Measurements from ENCODE around the gene RBM43.

Gene RBM43

GRCh38 chr2:151282401-151282800 is 20.7 kb upstream of the RBM43 start:
- no peak overlapping the region for H3K4me3 ChIP-seq (IDR thresholded peaks at IDR 0.05; ENCODE audit: insufficient read depth, low read depth, low read length)
- H2AFZ ChIP-seq (ENCODE audit: low read depth), result no peak overlapping the region
- H3K4me2 ChIP-seq, result no peak overlapping the region
- H3K79me2 ChIP-seq (ENCODE audit: insufficient read depth, low read depth), result no peaks in the 10 kb centered on the region
- TF ChIP-seq CTCF (conservative IDR thresholded peaks at IDR 0.05; ENCODE audit: low read depth, low read length), result no peak
- H3K36me3 ChIP-seq (ENCODE audit: insufficient read depth), result no peaks in the 10 kb centered on the region
- no peaks in the 10 kb centered on the region for H4K20me1 ChIP-seq (ENCODE audit: insufficient read depth)
- H3K4me1 ChIP-seq (ENCODE audit: low read depth, poor library complexity, severe bottlenecking), result no peaks in the 10 kb centered on the region
- no peaks in the 10 kb centered on the region for H3K27me3 ChIP-seq (ENCODE audit: insufficient read depth, low read depth)
- H3K9ac ChIP-seq, result no peak overlapping the region
- H3K27ac ChIP-seq, result no peak overlapping the region

- no peaks in the 10 kb centered on the region for H4K20me1 ChIP-seq (ENCODE audit: insufficient read depth)
- H3K4me3 ChIP-seq (IDR thresholded peaks at IDR 0.05; ENCODE audit: insufficient read depth, low read depth, low read length), result no peak overlapping the region
- no peak for TF ChIP-seq CTCF (conservative IDR thresholded peaks at IDR 0.05; ENCODE audit: low read depth, low read length)
- no peak overlapping the region for H3K27ac ChIP-seq
- H3K27me3 ChIP-seq (ENCODE audit: insufficient read depth, low read depth), result no peaks in the 10 kb centered on the region
- no peak overlapping the region for H3K4me2 ChIP-seq
- no peaks in the 10 kb centered on the region for H3K4me1 ChIP-seq (ENCODE audit: low read depth, poor library complexity, severe bottlenecking)
- H3K79me2 ChIP-seq (ENCODE audit: insufficient read depth, low read depth), result no peaks in the 10 kb centered on the region
- no peak overlapping the region for H3K9ac ChIP-seq
- H2AFZ ChIP-seq (ENCODE audit: low read depth), result no peak overlapping the region
- H3K36me3 ChIP-seq (ENCODE audit: insufficient read depth), result no peaks in the 10 kb centered on the region
Measured at GRCh38 chr2:151280271-151280670, 18.6 kb upstream of the RBM43 start.

- Histone ChIP-seq H3K27me3 (ENCODE audit: insufficient read depth, low read depth) (no peaks in the 10 kb centered on the region), H3K4me2 (no peak overlapping the region), H2AFZ (ENCODE audit: low read depth) (no peak overlapping the region), H3K9ac (no peak overlapping the region), H3K4me1 (ENCODE audit: low read depth, poor library complexity, severe bottlenecking) (no peaks in the 10 kb centered on the region), H3K27ac (no peak overlapping the region), H3K79me2 (ENCODE audit: insufficient read depth, low read depth) (no peaks in the 10 kb centered on the region), H3K4me3 (IDR thresholded peaks at IDR 0.05; ENCODE audit: insufficient read depth, low read depth, low read length) (no peak overlapping the region), H3K36me3 (ENCODE audit: insufficient read depth) (no peaks in the 10 kb centered on the region), H4K20me1 (ENCODE audit: insufficient read depth) (no peaks in the 10 kb centered on the region)
- no peak for TF ChIP-seq CTCF (conservative IDR thresholded peaks at IDR 0.05; ENCODE audit: low read depth, low read length)
Measured at GRCh38 chr2:151278487-151278886, 16.8 kb upstream of the RBM43 start.

GRCh38 chr2:151277067-151277466 is 15.4 kb upstream of the RBM43 start:
- Histone ChIP-seq H3K79me2 (ENCODE audit: insufficient read depth, low read depth) (no peaks in the 10 kb centered on the region), H3K4me1 (ENCODE audit: low read depth, poor library complexity, severe bottlenecking) (no peaks in the 10 kb centered on the region), H2AFZ (ENCODE audit: low read depth) (no peak overlapping the region), H3K4me2 (no peak overlapping the region), H3K27ac (no peak overlapping the region), H4K20me1 (ENCODE audit: insufficient read depth) (no peaks in the 10 kb centered on the region), H3K9ac (no peak overlapping the region), H3K27me3 (ENCODE audit: insufficient read depth, low read depth) (no peaks in the 10 kb centered on the region), H3K4me3 (IDR thresholded peaks at IDR 0.05; ENCODE audit: insufficient read depth, low read depth, low read length) (no peak overlapping the region), H3K36me3 (ENCODE audit: insufficient read depth) (no peaks in the 10 kb centered on the region)
- no peak for TF ChIP-seq CTCF (conservative IDR thresholded peaks at IDR 0.05; ENCODE audit: low read depth, low read length)

- Histone ChIP-seq H3K4me2 (no peak overlapping the region), H3K27ac (no peak overlapping the region), H3K4me3 (IDR thresholded peaks at IDR 0.05; ENCODE audit: insufficient read depth, low read depth, low read length) (no peak overlapping the region), H3K9ac (no peak overlapping the region), H2AFZ (ENCODE audit: low read depth) (no peak overlapping the region), H3K79me2 (ENCODE audit: insufficient read depth, low read depth) (no peaks in the 10 kb centered on the region), H4K20me1 (ENCODE audit: insufficient read depth) (no peaks in the 10 kb centered on the region), H3K4me1 (ENCODE audit: low read depth, poor library complexity, severe bottlenecking) (no peaks in the 10 kb centered on the region), H3K27me3 (ENCODE audit: insufficient read depth, low read depth) (no peaks in the 10 kb centered on the region), H3K36me3 (ENCODE audit: insufficient read depth) (no peaks in the 10 kb centered on the region)
- TF ChIP-seq CTCF (conservative IDR thresholded peaks at IDR 0.05; ENCODE audit: low read depth, low read length), result no peak
Measured at GRCh38 chr2:151275291-151275690, 13.6 kb upstream of the RBM43 start.
